Measurements from ENCODE around the gene DHX32. TPM values are rescaled to one million over a fixed set of nuclear protein-coding genes. Genes with fewer than 3 reads are reported as not detected.

Gene DHX32
- total RNA-seq, 1 donor from 2014 or later, result 46.4 TPM

- Histone ChIP-seq H3K27ac (replicated peaks) (peak overlapping the region; percentile 57), H3K4me1 (peaks cover 50% of the 10 kb centered on the region), H3K4me3 (no peak overlapping the region), H3K9me3 (replicated peaks) (no peaks in the 10 kb centered on the region), H3K36me3 (peaks cover 12% of the 10 kb centered on the region), H3K27me3 (ENCODE audit: low read depth) (no peaks in the 10 kb centered on the region)
- intact Hi-C loops (cut with micrococcal nuclease), result no loop called here
- no peak for DNase-seq
- TF ChIP-seq, protein P1, sequence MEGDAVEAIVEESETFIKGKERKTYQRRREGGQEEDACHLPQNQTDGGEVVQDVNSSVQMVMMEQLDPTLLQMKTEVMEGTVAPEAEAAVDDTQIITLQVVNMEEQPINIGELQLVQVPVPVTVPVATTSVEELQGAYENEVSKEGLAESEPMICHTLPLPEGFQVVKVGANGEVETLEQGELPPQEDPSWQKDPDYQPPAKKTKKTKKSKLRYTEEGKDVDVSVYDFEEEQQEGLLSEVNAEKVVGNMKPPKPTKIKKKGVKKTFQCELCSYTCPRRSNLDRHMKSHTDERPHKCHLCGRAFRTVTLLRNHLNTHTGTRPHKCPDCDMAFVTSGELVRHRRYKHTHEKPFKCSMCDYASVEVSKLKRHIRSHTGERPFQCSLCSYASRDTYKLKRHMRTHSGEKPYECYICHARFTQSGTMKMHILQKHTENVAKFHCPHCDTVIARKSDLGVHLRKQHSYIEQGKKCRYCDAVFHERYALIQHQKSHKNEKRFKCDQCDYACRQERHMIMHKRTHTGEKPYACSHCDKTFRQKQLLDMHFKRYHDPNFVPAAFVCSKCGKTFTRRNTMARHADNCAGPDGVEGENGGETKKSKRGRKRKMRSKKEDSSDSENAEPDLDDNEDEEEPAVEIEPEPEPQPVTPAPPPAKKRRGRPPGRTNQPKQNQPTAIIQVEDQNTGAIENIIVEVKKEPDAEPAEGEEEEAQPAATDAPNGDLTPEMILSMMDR (IDR thresholded peaks at IDR 0.05; ENCODE audit: borderline replicate concordance), result no peak
These were observed 1.5 kb upstream of the DHX32 start for GRCh38 chr10:125882596-125882995.

DNA sequence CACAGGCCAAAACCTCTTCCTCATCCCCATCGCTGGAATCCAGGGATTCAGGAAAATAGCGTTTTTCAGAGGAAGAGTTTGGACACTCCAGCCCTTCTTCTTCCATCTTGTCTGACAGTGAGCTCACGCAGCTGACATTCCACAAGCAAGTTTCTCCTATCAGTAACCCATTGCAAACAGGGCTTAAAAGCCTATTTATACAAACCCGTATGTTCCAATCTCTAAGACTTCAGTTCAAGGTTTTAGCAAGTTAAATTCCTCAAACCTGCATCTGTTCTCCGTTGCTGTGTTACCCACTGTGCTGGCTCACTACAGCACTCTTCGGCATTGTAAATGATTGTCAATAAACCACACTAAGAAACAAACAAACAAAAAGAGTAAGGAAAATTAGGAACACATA is 373 bp downstream of the DHX32 start:
- peaks cover 46% of the 10 kb centered on the region for H3K4me1 ChIP-seq
- DNase-seq, result no peak
- intact Hi-C loops (cut with micrococcal nuclease), result no loop called here
- peak overlapping the region; percentile 37 for H3K4me3 ChIP-seq
- H3K9me3 ChIP-seq (replicated peaks), result peaks cover 16% of the 10 kb centered on the region
- TF ChIP-seq, protein P1 (IDR thresholded peaks at IDR 0.05; ENCODE audit: borderline replicate concordance), result no peak
- H3K27ac ChIP-seq (replicated peaks), result peak overlapping the region; percentile 68
- H3K27me3 ChIP-seq (ENCODE audit: low read depth), result no peaks in the 10 kb centered on the region
- peaks cover 31% of the 10 kb centered on the region for H3K36me3 ChIP-seq

DNA sequence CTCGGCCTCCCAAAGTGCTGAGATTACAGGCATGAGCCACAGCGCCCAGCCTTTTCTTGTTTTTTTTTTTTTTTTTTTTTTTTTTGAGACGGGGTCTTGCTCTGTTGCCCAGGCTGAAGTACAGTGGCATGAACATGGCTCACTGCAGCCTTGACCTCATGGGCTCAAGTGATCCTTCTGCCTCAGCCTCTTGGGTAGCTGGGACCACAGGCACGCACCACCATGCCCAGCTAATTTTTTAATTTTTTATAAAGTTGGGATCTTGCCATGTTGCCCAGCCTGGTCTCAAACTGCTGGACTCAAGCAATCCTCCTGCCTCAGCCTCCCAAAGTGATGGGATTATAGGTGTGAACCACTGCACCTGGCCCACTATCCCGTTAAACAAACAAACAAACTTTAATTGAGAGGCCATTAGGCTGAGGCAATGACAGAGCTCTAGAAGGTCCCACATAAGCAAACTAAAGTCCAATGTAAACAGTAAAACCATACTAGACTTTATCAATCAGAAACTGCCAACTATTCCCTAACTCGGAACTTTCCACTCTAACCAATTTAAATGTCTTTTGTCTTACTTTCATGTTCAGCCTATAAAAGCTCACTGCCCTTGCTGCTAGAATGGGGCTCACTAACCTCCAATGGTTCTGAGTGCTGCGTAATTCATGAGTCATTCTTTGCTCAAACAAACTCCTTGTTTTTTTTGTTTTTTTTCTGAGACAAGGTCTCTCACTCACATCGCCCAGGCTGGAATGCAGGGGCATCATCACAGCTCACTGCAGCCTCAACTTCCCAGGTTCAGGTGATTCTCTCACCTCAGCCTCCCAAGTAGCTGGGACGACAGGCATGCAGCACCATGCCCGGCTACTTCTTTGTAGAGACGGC is 1.9 kb downstream of the DHX32 start:
- intact Hi-C loops (cut with micrococcal nuclease), result no loop called here
- Histone ChIP-seq H3K27me3 (ENCODE audit: low read depth) (no peaks in the 10 kb centered on the region), H3K36me3 (peaks cover 38% of the 10 kb centered on the region), H3K4me1 (peaks cover 36% of the 10 kb centered on the region), H3K4me3 (peak overlapping the region; percentile 37), H3K9me3 (replicated peaks) (peaks cover 20% of the 10 kb centered on the region), H3K27ac (replicated peaks) (no peak overlapping the region)
- DNase-seq, result no peak
- TF ChIP-seq, protein P1 (IDR thresholded peaks at IDR 0.05; ENCODE audit: borderline replicate concordance), result no peak

GRCh38 chr10:125871338-125871737 is 9.8 kb downstream of the DHX32 start:
- Histone ChIP-seq H3K36me3 (peaks cover 35% of the 10 kb centered on the region), H3K9me3 (replicated peaks) (peaks cover 11% of the 10 kb centered on the region), H3K4me3 (no peak overlapping the region), H3K4me1 (no peaks in the 10 kb centered on the region), H3K27me3 (ENCODE audit: low read depth) (no peaks in the 10 kb centered on the region), H3K27ac (replicated peaks) (no peak overlapping the region)
- no peak for DNase-seq
- intact Hi-C loops (cut with micrococcal nuclease), result no loop called here
- TF ChIP-seq, protein P1 (IDR thresholded peaks at IDR 0.05; ENCODE audit: borderline replicate concordance), result no peak

DNA sequence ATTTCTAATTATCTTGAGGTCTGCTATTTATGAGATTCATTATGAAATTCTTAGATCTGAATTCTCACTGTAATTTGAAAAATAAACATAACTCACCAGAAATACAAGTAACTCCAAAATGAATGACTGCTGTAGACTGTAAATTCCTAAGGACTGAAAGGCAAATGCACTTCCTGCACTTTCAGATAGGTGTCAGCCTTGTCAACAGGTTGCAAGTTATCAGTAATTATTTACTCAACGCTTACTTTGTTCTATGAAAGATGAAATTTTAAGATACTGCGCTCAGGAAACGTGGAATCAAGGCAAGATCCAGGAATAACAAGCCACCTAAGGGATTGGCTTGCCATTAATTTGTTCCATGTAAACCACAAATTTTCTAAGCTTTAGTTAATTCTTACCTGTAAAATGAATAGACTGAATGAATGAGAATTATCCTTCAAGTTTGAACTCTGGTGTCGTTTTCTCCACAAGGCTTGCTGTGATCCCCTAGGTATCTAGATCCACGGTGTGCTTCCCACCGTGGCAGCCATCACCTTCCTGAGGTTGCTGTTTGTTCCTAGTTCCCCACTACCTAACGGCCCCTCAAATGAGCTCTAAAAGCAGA is 12.6 kb downstream of the DHX32 start:
- intact Hi-C loops (cut with micrococcal nuclease), result no loop called here
- no peak overlapping the region for H3K27ac ChIP-seq (replicated peaks)
- no peak overlapping the region for H3K4me3 ChIP-seq
- no peak for DNase-seq
- peaks cover 40% of the 10 kb centered on the region for H3K36me3 ChIP-seq
- H3K4me1 ChIP-seq, result no peaks in the 10 kb centered on the region
- TF ChIP-seq, protein P1 (IDR thresholded peaks at IDR 0.05; ENCODE audit: borderline replicate concordance), result peak; percentile 90
- no peaks in the 10 kb centered on the region for H3K27me3 ChIP-seq (ENCODE audit: low read depth)
- no peaks in the 10 kb centered on the region for H3K9me3 ChIP-seq (replicated peaks)
